ENCODE measurements around the gene UGT2B17. TPM values are rescaled to one million over a fixed set of nuclear protein-coding genes. Genes with fewer than 3 reads are reported as not detected.

Gene UGT2B17
- total RNA-seq, 4 donors from 2014 or later: not detected

- no peaks in the 10 kb centered on the region for H3K27me3 ChIP-seq
- no peaks in the 10 kb centered on the region for H3K4me1 ChIP-seq
- no peak overlapping the region for H3K4me3 ChIP-seq (replicated peaks in 1 of 3)
- no peak for DNase-seq
- TF ChIP-seq CTCF (IDR thresholded peaks at IDR 0.05): no peak
- no peak for TF ChIP-seq POLR2A (IDR thresholded peaks at IDR 0.05)
- intact Hi-C loops (cut with DNase I): no loop called here
- H3K27ac ChIP-seq: no peak overlapping the region
- H3K36me3 ChIP-seq: no peaks in the 10 kb centered on the region
- no peaks in the 10 kb centered on the region for H3K9me3 ChIP-seq
- 85 to 100% methylated on average over 1 of the region's 1 CpG for WGBS, 2 donors
Measured at GRCh38 chr4:68592673-68593072, 16.6 kb upstream of the UGT2B17 start.

GRCh38 chr4:68591204-68591603, 15.1 kb upstream of the UGT2B17 start:
- Histone ChIP-seq H3K36me3 (no peaks in the 10 kb centered on the region), H3K27me3 (no peaks in the 10 kb centered on the region), H3K9me3 (no peaks in the 10 kb centered on the region), H3K27ac (no peak overlapping the region), H3K4me3 (replicated peaks in 1 of 3) (no peak overlapping the region), H3K4me1 (no peaks in the 10 kb centered on the region)
- 86 to 100% methylated on average over 1 of the region's 1 CpG for WGBS, 2 donors
- no peak for DNase-seq
- intact Hi-C loops (cut with DNase I): no loop called here
- no peak for TF ChIP-seq POLR2A (IDR thresholded peaks at IDR 0.05)
- TF ChIP-seq CTCF (IDR thresholded peaks at IDR 0.05): no peak

- no peaks in the 10 kb centered on the region for H3K27me3 ChIP-seq
- no peaks in the 10 kb centered on the region for H3K9me3 ChIP-seq
- H3K27ac ChIP-seq: no peak overlapping the region
- H3K4me3 ChIP-seq (replicated peaks in 1 of 3): no peak overlapping the region
- intact Hi-C loops (cut with DNase I): no loop called here
- no peaks in the 10 kb centered on the region for H3K4me1 ChIP-seq
- no peaks in the 10 kb centered on the region for H3K36me3 ChIP-seq
- DNase-seq: no peak
- TF ChIP-seq CTCF (IDR thresholded peaks at IDR 0.05) (no peak), POLR2A (IDR thresholded peaks at IDR 0.05) (no peak)
Measured at GRCh38 chr4:68589790-68590189, 13.7 kb upstream of the UGT2B17 start.

- intact Hi-C loops (cut with DNase I): no loop called here
- Histone ChIP-seq H3K27me3 (no peaks in the 10 kb centered on the region), H3K27ac (no peak overlapping the region), H3K4me3 (replicated peaks in 1 of 3) (no peak overlapping the region), H3K4me1 (no peaks in the 10 kb centered on the region), H3K9me3 (no peaks in the 10 kb centered on the region), H3K36me3 (no peaks in the 10 kb centered on the region)
- DNase-seq: no peak
- TF ChIP-seq POLR2A (IDR thresholded peaks at IDR 0.05) (no peak), CTCF (IDR thresholded peaks at IDR 0.05) (no peak)
- WGBS, 2 donors: 70 to 86% methylated on average over 4 of the region's 4 CpGs
Measured at GRCh38 chr4:68582339-68582717, 6.2 kb upstream of the UGT2B17 start.

- H3K27me3 ChIP-seq: no peaks in the 10 kb centered on the region
- TF ChIP-seq CTCF (IDR thresholded peaks at IDR 0.05): no peak
- no peak for TF ChIP-seq POLR2A (IDR thresholded peaks at IDR 0.05)
- H3K27ac ChIP-seq: no peak overlapping the region
- H3K9me3 ChIP-seq: no peaks in the 10 kb centered on the region
- H3K4me1 ChIP-seq: no peaks in the 10 kb centered on the region
- WGBS, 2 donors: 85 to 86% methylated on average over 6 of the region's 6 CpGs
- intact Hi-C loops (cut with DNase I): no loop called here
- H3K4me3 ChIP-seq (replicated peaks in 1 of 3): no peak overlapping the region
- no peak for DNase-seq
- H3K36me3 ChIP-seq: no peaks in the 10 kb centered on the region
Measured at GRCh38 chr4:68581383-68582338, 5.5 kb upstream of the UGT2B17 start.
